ENCODE measurements around the gene PRDM2.

DNA sequence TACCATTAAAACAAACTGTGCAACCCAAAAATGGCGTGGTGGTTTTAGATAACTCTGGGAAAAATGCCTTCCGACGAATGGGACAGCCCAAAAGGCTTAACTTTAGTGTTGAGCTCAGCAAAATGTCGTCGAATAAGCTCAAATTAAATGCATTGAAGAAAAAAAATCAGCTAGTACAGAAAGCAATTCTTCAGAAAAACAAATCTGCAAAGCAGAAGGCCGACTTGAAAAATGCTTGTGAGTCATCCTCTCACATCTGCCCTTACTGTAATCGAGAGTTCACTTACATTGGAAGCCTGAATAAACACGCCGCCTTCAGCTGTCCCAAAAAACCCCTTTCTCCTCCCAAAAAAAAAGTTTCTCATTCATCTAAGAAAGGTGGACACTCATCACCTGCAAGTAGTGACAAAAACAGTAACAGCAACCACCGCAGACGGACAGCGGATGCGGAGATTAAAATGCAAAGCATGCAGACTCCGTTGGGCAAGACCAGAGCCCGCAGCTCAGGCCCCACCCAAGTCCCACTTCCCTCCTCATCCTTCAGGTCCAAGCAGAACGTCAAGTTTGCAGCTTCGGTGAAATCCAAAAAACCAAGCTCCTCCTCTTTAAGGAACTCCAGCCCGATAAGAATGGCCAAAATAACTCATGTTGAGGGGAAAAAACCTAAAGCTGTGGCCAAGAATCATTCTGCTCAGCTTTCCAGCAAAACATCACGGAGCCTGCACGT lies 82.1 kb downstream of the PRDM2 start:
- TF ChIP-seq SNAI2 (CRISPR knock-in tag; IDR thresholded peaks at IDR 0.05): no peak
- TF ChIP-seq, protein P1, sequence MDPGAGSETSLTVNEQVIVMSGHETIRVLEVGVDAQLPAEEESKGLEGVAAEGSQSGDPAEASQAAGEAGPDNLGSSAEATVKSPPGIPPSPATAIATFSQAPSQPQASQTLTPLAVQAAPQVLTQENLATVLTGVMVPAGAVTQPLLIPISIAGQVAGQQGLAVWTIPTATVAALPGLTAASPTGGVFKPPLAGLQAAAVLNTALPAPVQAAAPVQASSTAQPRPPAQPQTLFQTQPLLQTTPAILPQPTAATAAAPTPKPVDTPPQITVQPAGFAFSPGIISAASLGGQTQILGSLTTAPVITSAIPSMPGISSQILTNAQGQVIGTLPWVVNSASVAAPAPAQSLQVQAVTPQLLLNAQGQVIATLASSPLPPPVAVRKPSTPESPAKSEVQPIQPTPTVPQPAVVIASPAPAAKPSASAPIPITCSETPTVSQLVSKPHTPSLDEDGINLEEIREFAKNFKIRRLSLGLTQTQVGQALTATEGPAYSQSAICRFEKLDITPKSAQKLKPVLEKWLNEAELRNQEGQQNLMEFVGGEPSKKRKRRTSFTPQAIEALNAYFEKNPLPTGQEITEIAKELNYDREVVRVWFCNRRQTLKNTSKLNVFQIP (CRISPR knock-in tag; IDR thresholded peaks at IDR 0.05; ENCODE audit: borderline replicate concordance, low read depth): no peak
- no peak for TF ChIP-seq TOX (CRISPR knock-in tag; IDR thresholded peaks at IDR 0.05; ENCODE audit: borderline replicate concordance)
- TF ChIP-seq, protein P2, sequence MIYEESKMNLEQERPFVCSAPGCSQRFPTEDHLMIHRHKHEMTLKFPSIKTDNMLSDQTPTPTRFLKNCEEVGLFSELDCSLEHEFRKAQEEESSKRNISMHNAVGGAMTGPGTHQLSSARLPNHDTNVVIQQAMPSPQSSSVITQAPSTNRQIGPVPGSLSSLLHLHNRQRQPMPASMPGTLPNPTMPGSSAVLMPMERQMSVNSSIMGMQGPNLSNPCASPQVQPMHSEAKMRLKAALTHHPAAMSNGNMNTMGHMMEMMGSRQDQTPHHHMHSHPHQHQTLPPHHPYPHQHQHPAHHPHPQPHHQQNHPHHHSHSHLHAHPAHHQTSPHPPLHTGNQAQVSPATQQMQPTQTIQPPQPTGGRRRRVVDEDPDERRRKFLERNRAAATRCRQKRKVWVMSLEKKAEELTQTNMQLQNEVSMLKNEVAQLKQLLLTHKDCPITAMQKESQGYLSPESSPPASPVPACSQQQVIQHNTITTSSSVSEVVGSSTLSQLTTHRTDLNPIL (CRISPR knock-in tag; IDR thresholded peaks at IDR 0.05; ENCODE audit: low read depth): no peak
- no peak for TF ChIP-seq ISL1 (CRISPR knock-in tag; IDR thresholded peaks at IDR 0.05)
- TF ChIP-seq, protein P3, sequence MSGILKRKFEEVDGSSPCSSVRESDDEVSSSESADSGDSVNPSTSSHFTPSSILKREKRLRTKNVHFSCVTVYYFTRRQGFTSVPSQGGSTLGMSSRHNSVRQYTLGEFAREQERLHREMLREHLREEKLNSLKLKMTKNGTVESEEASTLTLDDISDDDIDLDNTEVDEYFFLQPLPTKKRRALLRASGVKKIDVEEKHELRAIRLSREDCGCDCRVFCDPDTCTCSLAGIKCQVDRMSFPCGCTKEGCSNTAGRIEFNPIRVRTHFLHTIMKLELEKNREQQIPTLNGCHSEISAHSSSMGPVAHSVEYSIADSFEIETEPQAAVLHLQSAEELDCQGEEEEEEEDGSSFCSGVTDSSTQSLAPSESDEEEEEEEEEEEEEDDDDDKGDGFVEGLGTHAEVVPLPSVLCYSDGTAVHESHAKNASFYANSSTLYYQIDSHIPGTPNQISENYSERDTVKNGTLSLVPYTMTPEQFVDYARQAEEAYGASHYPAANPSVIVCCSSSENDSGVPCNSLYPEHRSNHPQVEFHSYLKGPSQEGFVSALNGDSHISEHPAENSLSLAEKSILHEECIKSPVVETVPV (CRISPR knock-in tag; IDR thresholded peaks at IDR 0.05): no peak
- TF ChIP-seq ZNF70 (CRISPR knock-in tag; IDR thresholded peaks at IDR 0.05): no peak
- no peak for TF ChIP-seq CSDC2 (CRISPR knock-in tag; IDR thresholded peaks at IDR 0.05)
- no peak for TF ChIP-seq ZFP30 (CRISPR knock-in tag; IDR thresholded peaks at IDR 0.05)

All from SK-N-SH treated with all-trans-retinoic acid at 6 μM for 48 hours (cell line).